ENCODE results near the gene GUK1.
A peak's percentile ranks its signal among the peaks of the same experiment; 100 is the strongest.
"Not testable (repeated sequence)": the region's sequence is repeated elsewhere in the genome, so short reads cannot be mapped to it uniquely, and the experiment has no call there.

Gene GUK1

DNA sequence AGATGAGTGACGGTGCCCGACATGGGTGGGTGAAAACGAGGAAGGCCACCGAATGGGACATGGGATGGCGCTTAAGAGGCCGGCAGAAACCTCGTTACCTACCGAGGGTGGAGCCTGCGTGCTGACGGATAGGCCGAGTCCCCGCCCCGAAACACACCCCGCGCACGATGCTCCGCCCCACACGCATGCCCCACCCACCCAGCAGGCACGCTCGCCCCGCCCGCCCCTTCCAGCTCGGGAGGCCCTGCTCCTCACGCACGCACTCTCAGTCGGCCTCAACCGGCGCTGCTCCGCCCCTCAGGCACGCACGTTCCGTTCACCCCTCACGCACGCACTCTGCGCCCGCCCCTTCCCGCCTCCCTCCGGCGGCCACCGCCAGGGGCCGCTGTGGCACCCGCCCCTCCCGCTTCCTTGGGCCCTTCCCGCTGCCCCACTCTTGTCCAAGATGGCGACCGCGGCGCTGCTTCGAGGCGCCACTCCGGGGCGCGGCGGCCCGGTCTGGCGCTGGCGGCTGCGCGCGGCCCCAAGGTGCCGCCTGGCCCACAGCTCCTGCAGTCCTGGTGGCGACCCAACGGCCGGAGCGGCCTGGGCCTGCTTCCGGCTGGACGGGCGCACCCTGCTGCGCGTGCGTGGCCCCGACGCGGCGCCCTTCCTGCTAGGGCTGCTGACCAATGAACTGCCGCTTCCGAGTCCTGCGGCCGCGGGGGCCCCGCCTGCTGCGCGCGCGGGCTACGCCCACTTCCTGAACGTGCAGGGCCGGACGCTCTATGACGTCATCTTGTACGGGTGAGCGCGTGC lies 25.5 kb downstream of the GUK1 start, which contains the start of gene IBA57:
Gene IBA57 (plus strand): TSS at position 433 of the 798 bp plus-strand sequence. CDS start 13 bp downstream, at position 446.
- 0% methylated on average over 71 to 82 of the region's 93 CpGs for WGBS, 2 experiments (ENCODE audit: insufficient coverage in 2 of 2)
- no peaks in the 10 kb centered on the region for H3K9me3 ChIP-seq (ENCODE audit: control insufficient read depth, low read length)

GRCh38 chr1:228166170-228166936 lies 26.3 kb downstream of the GUK1 start:
- Histone ChIP-seq H3K27ac (ENCODE audit: low read depth, low read length, severe bottlenecking) (peak overlapping the region; percentile 99), H3K36me3 (ENCODE audit: control insufficient read depth, insufficient read depth, low read length) (no peaks in the 10 kb centered on the region), H3K4me1 (ENCODE audit: control insufficient read depth, insufficient read depth, low read length, poor library complexity, severe bottlenecking) (peaks cover 18% of the 10 kb centered on the region), H3K9me3 (ENCODE audit: control insufficient read depth, low read length) (no peaks in the 10 kb centered on the region), H3K4me3 (ENCODE audit: extremely low read depth, insufficient read depth, low read length, poor library complexity, severe bottlenecking) (peak overlapping the region; percentile 55)
- 13 to 38% methylated on average over 5 to 16 of the region's 26 CpGs for WGBS, 2 experiments (ENCODE audit: insufficient coverage in 2 of 2)

More for the DNA sequence above, 25.5 kb downstream of the GUK1 start, which contains the start of gene IBA57:
- Histone ChIP-seq H3K27ac (ENCODE audit: low read depth, low read length, severe bottlenecking) (peak within 1 kb of the TSS; percentile 99), H3K4me1 (ENCODE audit: control insufficient read depth, insufficient read depth, low read length, poor library complexity, severe bottlenecking) (peaks cover 18% of the 10 kb centered on the region), H3K4me3 (ENCODE audit: extremely low read depth, insufficient read depth, low read length, poor library complexity, severe bottlenecking) (peak within 1 kb of the TSS; percentile 55), H3K36me3 (ENCODE audit: control insufficient read depth, insufficient read depth, low read length) (no peaks in the 10 kb centered on the region)

DNA sequence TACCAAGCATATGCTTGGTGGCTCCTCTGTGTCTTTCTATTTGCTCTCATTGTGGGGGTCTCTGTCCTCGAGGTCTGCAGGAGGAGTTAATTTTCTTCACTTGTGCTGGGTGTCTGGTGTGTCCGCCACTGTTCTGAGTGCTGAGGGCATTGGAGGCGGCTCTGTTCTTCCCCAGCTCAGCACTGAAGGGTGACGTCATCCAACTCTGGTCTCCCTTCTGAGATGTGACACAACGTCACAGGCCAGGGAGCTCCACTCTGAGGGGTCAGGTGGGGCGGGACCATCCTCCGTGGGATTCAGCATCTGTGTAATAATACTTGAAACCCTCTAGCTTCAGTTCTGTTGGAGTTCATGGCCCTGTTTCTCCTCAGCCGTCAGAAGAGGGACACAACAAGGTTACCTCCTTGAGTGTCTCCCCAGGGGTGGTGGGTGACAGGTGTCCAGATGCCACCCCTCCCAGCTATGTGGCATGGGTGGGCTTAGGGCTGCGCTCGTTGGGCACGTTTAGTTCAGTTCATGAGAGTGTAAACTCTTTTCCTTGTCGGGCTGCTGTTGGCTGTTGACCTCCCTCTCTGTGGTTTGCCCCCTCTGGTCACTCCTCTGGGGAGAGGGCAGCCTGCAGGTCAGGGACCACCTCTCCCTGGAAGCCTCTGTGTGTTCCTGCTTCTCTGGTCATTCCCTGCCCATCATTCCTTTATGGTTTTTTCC lies 28.6 kb downstream of the GUK1 start:
- Histone ChIP-seq H3K9me3 (ENCODE audit: control insufficient read depth, low read length) (no peaks in the 10 kb centered on the region), H3K4me3 (ENCODE audit: extremely low read depth, insufficient read depth, low read length, poor library complexity, severe bottlenecking) (no peak overlapping the region), H3K36me3 (ENCODE audit: control insufficient read depth, insufficient read depth, low read length) (no peaks in the 10 kb centered on the region), H3K4me1 (ENCODE audit: control insufficient read depth, insufficient read depth, low read length, poor library complexity, severe bottlenecking) (peaks cover 3% of the 10 kb centered on the region), H3K27ac (ENCODE audit: low read depth, low read length, severe bottlenecking) (no peak overlapping the region)
- 91 to 93% methylated on average over 11 to 12 of the region's 12 CpGs for WGBS, 2 experiments (ENCODE audit: insufficient coverage in 2 of 2)

GRCh38 chr1:228169345-228169744 lies 29.3 kb downstream of the GUK1 start:
- Histone ChIP-seq H3K4me3 (ENCODE audit: extremely low read depth, insufficient read depth, low read length, poor library complexity, severe bottlenecking) (no peak overlapping the region), H3K27ac (ENCODE audit: low read depth, low read length, severe bottlenecking) (no peak overlapping the region)
- 80% methylated on average over 1 of the region's 2 CpGs; no CpG with 5 or more reads in 1 of the 2 experiments for WGBS, 2 experiments (ENCODE audit: insufficient coverage in 2 of 2)

GRCh38 chr1:228170666-228171065 lies 30.6 kb downstream of the GUK1 start:
- H3K4me1 ChIP-seq (ENCODE audit: control insufficient read depth, insufficient read depth, low read length, poor library complexity, severe bottlenecking), result no peaks in the 10 kb centered on the region
- 89 to 96% methylated on average over 4 to 5 of the region's 7 CpGs for WGBS, 2 experiments (ENCODE audit: insufficient coverage in 2 of 2)
- no peak overlapping the region for H3K4me3 ChIP-seq (ENCODE audit: extremely low read depth, insufficient read depth, low read length, poor library complexity, severe bottlenecking)
- H3K36me3 ChIP-seq (ENCODE audit: control insufficient read depth, insufficient read depth, low read length), result peaks cover 4% of the 10 kb centered on the region
- H3K9me3 ChIP-seq (ENCODE audit: control insufficient read depth, low read length), result no peaks in the 10 kb centered on the region
- no peak overlapping the region for H3K27ac ChIP-seq (ENCODE audit: low read depth, low read length, severe bottlenecking)

More at GRCh38 chr1:228169345-228169744, 29.3 kb downstream of the GUK1 start:
- Histone ChIP-seq H3K9me3 (ENCODE audit: control insufficient read depth, low read length) (no peaks in the 10 kb centered on the region), H3K36me3 (ENCODE audit: control insufficient read depth, insufficient read depth, low read length) (no peaks in the 10 kb centered on the region), H3K4me1 (ENCODE audit: control insufficient read depth, insufficient read depth, low read length, poor library complexity, severe bottlenecking) (peaks cover 3% of the 10 kb centered on the region)

- Histone ChIP-seq H3K4me3 (ENCODE audit: extremely low read depth, insufficient read depth, low read length, poor library complexity, severe bottlenecking) (no peak overlapping the region), H3K36me3 (ENCODE audit: control insufficient read depth, insufficient read depth, low read length) (peaks cover 4% of the 10 kb centered on the region), H3K9me3 (ENCODE audit: control insufficient read depth, low read length) (no peaks in the 10 kb centered on the region), H3K4me1 (ENCODE audit: control insufficient read depth, insufficient read depth, low read length, poor library complexity, severe bottlenecking) (no peaks in the 10 kb centered on the region), H3K27ac (ENCODE audit: low read depth, low read length, severe bottlenecking) (no peak overlapping the region)
- 77 to 80% methylated on average over 10 of the region's 10 CpGs for WGBS, 2 experiments (ENCODE audit: insufficient coverage in 2 of 2)
Observed at GRCh38 chr1:228171221-228171891, 31.3 kb downstream of the GUK1 start.

- no peaks in the 10 kb centered on the region for H3K4me1 ChIP-seq (ENCODE audit: control insufficient read depth, insufficient read depth, low read length, poor library complexity, severe bottlenecking)
- WGBS, 2 experiments (ENCODE audit: insufficient coverage in 2 of 2), result 91 to 93% methylated on average over 14 to 18 of the region's 21 CpGs
- H3K4me3 ChIP-seq (ENCODE audit: extremely low read depth, insufficient read depth, low read length, poor library complexity, severe bottlenecking), result no peak overlapping the region
- H3K9me3 ChIP-seq (ENCODE audit: control insufficient read depth, low read length), result no peaks in the 10 kb centered on the region
- H3K36me3 ChIP-seq (ENCODE audit: control insufficient read depth, insufficient read depth, low read length), result peaks cover 4% of the 10 kb centered on the region
- no peak overlapping the region for H3K27ac ChIP-seq (ENCODE audit: low read depth, low read length, severe bottlenecking)
Observed at GRCh38 chr1:228172591-228173527, 32.8 kb downstream of the GUK1 start.

DNA sequence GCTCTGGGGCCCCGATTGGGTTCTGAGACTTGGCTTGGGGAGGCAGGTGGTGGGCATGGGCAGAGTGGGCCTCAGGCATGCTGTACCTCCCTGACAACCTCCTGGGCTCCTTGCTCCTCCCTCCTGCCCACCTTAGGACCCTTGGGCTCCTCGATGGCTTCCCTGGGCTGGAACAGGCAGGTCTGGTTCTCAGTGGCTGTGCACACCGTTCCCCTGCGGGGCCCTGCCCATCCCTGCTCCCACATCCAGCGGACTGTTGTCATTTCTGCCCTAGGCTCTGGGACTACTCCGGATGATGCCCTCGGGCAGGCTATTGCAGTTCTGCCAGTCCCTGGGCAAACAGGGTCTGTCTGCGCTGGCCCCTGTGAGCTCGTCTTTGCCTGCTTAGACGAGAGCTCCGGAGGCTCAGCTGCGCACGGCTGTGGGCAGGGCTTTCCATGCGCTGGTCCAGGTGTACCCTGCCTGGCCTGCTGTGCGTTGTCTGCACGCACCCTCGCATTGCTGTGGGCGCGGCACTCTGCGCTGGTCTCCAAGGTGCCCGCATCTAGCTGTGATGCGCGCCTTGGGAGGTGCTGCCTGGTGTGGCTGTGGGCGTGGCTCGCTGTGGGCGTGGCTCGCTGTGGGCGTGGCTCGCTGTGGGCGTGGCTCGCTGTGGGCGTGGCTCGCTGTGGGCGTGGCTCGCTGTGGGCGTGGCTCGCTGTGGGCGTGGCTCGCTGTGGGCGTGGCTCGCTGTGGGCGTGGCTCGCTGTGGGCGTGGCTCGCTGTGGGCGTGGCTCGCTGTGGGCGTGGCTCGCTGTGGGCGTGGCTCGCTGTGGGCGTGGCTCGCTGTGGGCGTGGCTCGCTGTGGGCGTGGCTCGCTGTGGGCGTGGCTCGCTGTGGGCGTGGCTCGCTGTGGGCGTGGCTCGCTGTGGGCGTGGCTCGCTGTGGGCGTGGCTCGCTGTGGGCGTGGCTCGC lies 33.7 kb downstream of the GUK1 start:
- not testable (repeated sequence) for H3K27ac ChIP-seq (ENCODE audit: low read depth, low read length, severe bottlenecking); H3K36me3 ChIP-seq (ENCODE audit: control insufficient read depth, insufficient read depth, low read length); H3K4me1 ChIP-seq (ENCODE audit: control insufficient read depth, insufficient read depth, low read length, poor library complexity, severe bottlenecking); H3K9me3 ChIP-seq (ENCODE audit: control insufficient read depth, low read length); H3K4me3 ChIP-seq (ENCODE audit: extremely low read depth, insufficient read depth, low read length, poor library complexity, severe bottlenecking)
- 91 to 92% methylated on average over 16 to 20 of the region's 69 CpGs for WGBS, 2 experiments (ENCODE audit: insufficient coverage in 2 of 2)
